ENCODE measurements around the gene COL6A1.
A peak's percentile ranks its signal among the peaks of the same experiment; 100 is the strongest.
"Not testable (repeated sequence)": the region's sequence is repeated elsewhere in the genome, so short reads cannot be mapped to it uniquely, and the experiment has no call there.

Gene COL6A1

DNA sequence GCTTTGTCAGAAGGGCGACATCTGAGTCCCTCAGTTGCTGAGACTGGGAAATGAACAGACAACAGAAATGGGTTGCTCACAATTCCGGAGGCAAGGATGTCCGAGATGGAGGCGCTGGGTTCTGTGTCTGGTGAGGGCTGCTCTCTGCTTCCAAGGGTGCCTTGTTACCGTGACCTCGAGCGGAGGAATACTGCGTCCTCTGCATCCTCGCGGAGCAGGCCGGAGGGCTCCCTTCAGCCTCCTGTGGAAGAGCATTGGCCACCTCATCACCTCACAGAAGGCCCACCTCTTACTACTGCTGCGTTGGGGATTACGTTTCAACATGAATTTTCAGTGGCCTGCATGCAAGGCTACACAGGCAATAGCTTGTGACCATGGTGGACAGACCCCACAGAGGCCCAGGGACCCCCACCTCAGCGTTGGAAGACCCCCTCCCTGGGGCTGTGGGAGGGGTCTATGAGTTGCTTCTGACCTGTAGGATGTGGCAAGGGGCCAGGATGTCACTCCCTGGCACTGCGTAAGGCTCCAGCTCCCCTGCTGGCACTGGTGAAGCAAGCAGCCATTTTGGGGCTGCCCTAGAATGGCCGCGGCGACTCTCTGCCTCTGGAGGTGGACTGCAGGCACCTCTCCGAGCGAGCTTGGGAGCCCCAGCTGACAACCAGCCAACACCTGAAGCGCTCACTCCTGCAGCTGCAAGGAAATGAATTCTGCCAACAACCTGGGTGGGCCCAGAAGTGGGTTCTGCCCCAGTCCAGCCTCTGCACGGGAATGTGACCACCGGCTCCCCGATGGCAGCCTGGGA lies 36.3 kb upstream of the COL6A1 start:
- DNase-seq = no peak

DNA sequence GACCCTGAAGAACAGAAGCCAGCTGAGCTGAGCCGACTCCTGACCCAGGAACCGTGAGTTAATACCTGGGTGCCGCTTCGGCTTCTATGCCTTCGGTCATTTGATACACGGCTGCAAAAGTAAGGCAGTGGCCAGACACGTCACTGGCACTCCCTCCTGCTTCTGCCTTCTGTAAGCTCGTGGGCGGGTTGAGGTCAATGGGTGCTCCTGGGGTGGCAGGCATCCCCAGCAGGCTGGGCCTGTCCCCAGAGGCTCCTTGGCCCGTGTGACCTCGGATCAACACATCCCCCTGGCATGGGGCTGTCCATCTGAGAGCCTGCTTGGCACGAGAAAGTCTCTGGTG lies 35.7 kb upstream of the COL6A1 start:
- no peak for DNase-seq

DNA sequence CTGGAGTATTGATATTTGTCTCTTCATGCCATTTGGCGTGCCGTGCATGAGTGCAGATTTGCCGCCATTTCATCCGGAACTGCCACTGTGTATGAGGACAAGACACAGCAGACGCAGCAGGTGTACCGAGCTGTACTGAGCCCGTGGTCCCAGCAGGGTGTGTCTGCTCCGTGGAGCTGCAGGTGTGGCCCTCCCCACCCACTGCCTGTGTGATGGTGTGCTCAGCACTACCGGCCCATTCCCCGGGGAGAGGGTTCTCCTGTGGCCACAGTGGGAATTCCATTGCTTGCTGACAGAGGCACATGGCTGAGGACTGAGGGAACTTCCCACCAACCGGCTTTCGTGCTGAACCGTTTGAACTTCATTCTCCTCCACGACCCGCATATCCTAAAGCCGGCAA lies 34.3 kb upstream of the COL6A1 start:
- no peak for DNase-seq

DNA sequence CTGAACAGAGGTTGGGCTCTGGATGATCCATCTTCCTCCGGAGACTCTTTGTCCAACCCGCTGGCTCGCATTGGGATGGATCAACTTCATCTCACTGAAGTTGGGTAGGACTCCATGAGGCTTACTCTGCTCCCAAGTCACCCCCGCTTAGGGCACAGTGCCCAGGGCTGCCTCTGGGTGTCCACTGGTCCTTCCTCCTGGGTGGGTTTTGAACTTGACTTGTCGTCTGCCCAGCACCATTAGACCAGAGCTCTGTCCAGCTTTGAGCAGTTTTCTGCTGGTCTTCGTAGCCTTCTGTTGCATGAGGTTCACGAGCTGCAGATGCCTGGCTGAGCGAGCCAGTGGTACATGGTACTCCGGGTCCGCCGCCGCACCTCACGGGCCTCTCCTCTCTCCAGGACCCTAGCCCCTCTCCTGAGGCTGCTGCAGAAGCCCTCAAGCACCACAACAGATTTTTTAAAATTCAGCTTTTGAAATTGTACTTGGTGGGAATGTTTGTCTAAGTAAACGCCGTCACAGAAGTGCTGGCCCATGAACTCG lies 33.8 kb upstream of the COL6A1 start:
- DNase-seq = no peak

DNA sequence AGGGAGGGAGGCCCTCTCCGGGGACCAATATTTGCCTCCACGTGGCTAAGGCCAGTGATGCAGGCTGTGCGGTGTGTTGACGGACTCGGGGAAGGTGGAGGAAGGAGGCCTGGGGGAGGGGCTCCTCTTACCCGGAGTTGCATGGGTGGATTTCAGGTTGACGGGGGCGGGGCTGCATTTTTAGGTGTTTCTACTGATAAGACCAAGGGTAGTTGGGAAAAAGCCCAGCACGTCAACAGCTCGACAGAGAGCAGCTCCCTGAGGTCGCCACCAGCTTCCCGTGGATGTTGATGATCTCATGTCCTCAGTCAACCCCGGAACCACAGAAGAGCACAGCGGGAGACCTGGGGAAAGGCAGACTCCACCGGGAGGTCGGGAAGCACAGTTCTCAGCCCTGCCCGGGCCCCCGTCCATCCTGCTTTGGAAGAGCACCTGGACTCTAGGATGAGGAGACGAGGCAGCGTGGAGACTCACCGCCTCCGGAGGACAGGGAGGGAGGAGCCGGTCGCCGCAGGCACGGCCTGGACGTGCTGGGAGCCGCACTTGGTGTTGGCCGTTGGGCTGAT lies 32.9 kb upstream of the COL6A1 start:
- no peak for DNase-seq

DNA sequence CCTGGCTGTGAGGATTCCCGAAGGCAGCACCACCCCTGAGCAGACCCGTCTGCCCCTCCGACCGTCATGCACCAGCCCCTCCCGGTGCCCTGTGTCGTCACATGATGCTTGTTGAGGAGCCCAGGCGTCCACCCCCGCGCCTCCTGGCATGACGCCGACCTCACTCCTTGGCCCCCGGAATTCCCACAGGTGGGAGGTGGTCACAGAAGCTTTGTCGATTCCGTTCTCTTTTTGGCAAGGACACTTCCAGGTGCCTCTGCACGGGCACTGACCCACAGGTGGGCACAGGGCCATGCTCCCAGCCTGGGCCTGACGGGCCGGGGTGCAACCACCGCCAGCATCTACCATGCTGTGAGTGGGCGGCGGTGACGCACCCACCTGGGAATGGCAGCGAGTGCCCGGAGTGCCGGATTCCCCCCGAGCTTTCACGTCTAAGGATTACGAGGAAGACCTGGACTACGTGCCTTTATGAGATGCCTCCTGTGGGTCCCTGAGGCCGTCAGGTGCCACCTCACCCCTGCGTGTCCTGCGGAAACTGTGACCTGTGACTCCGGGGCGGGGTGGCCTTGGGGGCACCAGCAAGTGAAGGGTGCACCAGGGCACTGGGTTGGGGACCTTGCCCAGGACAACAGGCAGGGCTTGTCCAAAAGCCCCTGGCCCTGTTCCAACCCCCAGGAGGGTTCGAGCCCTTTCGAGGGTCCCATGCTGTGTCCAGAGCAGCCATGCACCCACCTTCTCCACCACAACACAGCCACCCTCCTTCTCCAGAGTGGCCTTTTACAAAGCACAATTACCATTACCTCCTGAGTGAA lies 31.4 kb upstream of the COL6A1 start:
- no peak for DNase-seq

DNA sequence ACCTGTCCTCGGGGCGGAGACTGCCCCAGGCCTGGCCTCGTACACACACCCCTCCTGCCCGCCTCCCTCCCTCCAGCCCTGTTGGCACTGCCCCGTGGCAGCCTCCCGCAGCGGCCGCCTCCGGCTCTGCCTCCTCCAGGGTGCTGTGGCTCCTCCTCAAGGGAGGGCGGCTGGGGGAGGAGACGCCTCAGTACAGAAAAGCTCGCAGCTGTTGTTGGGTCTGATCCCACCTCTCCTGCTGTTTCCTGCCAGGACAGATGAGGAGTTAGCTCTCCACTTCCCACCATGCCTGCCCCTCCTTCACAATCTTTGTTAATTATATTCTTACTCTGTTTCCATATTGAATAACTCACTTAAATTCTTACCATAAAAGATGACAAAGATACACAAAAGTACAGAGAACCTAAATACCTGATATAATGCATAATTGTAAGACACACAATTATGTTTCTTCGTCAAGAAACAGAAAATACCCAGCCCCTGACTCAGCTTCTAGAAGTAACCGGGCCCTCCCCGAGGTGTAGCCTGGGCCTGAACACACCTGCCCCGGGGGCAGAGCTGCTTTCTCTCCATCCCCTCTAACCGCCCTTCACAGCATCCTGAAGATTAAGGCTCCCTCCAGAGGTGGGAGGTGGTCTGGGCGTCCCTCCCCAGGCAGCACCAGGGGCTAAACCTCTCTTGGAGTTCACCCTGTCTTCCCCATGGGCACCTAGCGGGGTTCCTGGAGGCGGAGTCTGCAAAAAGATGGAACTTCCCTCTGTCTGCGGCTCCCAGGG lies 30.6 kb upstream of the COL6A1 start:
- peak; percentile 36 for DNase-seq

DNA sequence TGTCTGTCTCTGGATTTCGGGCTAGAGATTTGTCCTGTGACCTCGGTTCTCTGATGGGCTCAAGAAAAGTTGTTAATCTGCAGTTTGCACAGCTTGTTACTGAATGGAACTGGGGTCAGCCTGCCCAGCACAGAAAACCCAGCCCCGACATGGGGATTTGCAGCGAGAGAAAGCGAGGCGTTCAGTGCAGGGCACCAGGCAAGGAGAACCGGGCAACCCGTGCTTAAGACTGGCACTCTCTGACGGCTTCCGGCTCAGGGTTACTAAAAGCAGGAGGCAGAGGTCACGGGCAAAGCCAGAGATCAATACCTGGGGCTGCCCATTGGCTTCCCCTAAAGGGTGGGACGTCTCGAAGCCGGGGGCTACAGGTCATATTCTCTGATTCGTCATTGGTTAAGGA lies 29.9 kb upstream of the COL6A1 start:
- no peak for DNase-seq

DNA sequence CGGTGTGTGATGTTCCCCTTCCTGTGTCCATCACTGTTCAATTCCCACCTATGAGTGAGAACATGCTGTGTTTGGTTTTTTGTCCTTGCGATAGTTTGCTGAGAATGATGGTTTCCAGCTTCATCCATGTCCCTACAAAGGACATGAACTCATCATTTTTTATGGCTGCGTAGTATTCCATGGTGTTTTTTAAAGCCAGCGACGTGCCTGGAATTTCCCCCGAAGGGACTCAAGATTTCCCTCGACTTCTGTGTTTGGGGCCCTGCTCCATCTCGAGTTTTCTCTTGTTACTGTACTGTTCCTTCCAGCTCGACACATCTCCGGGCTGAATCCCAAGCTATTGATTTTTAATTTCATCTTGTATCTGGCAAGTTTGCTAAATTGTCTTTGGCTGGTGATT lies 29.0 kb upstream of the COL6A1 start:
- not testable (repeated sequence) for DNase-seq

DNA sequence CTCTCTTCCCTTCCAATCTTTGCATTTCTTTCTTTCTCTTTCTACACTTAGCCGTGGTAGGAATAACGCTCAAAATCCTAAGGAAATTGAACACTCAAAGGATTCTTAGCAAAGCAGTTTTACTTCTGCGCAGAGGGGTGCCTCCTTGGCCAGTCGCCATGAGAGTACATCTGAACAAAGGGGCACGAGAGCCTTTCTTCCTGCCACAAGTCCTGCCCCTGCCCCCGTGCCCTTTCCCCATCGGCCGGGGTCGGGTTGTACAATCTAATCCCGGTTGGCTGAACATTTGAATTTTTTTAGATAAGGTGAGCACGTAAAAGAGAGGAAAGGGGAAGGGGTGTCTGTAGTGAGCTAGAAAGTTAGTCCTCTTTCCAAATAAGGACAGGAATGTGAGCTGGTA lies 28.6 kb upstream of the COL6A1 start:
- DNase-seq = no peak

DNA sequence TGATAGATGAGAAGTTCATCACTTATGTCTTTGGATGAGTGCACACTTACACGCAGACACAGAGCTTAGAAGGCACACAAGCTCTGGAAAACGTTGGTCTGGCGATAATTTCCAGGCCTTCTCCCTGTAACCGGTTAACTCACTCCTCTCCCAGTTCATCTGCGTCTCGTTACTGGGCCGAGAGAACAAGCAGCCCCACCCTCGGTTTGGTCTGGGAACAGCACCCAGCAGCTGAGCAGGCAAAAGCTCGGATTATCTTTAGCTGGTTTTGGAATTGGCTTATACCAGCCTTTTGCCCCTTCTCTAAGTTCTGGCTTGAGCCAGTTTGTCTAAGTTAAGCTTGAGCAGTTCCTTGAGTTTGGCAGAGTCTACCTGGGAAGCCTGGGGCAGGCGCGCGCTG lies 27.3 kb upstream of the COL6A1 start:
- DNase-seq = peak; percentile 32

DNA sequence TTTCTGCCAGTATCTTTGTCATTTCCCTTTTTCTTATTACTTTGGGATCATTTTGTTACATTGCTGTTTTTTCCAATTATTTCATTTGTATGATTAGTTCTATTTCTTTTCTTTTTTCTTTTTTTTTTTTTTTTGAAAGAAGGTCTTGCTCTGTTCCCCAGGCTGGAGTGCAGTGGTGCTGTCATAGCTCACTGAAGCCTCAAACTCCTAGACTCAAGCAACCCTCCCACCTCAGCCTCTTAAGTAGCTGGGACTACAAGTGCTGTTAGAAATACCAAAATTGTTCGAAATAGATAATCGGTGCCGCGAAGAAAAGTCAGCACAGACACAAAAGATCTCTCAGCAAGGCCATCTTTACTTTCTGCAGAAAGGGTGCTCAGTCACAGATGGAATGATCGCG lies 26.6 kb upstream of the COL6A1 start:
- DNase-seq = no peak

DNA sequence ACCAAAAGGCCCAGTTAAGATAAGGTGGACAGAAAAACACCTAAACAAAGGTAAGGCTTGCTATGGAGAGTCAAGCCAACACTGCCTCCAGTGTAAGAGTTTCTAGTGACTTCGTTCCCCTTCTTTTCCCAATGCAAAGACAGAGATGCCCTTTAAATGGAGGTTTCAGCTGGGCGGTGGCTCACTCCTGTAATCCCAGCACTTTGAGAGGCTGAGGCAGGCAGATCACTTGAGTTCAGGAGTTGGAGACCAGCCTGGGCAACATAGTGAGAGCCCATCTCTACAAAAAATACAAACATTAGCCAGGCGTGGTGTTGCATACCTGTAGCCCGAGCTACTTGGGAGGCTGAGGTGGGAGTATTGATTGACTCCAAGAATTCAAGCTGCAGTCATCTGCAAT lies 24.0 kb upstream of the COL6A1 start:
- DNase-seq = no peak

DNA sequence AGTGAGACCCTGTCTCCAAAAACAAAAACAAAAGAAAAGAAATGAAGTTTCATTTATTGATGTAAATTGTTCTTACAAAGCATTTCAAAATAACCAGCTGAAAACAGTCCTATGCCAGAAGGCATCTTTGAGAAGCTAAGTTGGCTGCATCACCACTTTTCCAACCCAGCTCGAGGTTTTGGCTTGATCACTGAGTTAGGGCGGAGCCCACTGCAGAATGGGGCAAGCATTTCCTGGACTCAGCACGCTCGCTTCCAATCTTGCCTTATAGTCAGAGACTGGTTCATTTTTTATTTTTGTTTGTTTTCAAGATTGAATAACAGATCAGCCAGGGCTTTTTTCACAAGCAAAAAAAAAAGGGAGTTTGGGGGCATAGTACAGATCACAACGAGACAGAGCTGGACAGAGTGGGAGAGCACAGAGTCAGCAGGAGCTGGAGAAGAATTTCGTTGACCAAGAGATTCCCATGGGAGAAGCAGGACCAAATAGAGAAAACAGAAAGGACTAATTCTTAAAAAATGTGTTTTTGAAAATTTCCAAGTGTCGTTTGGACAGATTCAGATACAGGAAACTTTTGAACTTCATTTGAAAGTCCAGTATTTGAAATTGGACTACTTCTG lies 23.5 kb upstream of the COL6A1 start:
- peak; percentile 49 for DNase-seq

DNA sequence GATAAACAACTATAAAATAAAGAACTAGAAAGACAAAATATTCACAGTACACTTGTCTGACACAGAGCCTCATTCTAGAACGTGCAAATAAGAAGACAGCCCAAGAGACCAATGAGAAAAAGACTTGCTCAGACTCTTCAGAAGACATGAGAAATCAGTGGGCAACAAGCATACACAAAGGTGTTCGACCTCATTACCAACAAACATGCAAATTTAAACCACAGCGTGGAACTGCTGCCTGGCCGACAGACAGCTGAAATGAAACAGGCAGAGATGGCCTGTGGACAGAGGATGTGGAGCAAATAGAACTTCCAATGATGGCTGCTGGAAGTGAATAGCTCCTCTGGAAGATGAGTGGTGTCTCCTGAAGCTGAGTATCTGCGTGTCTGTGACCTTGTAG lies 22.4 kb upstream of the COL6A1 start:
- no peak for DNase-seq

DNA sequence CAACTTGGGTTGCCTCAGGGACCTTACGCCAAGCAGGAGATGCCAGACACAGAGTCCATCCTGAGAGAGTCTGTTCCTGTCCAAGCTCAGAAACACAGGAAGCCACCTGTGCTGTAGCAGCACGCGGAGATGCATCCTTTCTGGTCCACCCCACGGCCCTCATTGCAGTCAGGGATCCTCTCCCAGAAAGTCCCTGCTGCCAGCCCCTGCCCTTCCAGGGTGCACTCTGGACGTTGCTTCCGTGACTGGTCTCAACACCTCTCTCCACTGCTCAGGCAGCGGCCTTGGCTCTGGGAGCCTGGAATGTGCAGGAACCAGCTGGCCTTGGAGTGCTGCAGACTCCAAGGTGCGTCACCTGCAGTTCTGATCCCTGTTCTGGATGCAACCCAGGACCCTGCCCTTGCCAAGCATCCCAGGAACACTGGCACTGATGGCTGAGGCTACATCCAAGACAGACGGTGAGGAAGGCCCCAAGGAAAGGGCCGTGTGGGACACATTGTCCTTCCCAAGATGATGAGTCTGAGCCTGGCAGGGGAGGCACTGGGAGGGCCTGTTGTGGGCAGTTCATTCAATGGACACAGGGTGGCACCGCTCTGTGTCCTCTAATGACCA lies 21.7 kb upstream of the COL6A1 start:
- DNase-seq = no peak

DNA sequence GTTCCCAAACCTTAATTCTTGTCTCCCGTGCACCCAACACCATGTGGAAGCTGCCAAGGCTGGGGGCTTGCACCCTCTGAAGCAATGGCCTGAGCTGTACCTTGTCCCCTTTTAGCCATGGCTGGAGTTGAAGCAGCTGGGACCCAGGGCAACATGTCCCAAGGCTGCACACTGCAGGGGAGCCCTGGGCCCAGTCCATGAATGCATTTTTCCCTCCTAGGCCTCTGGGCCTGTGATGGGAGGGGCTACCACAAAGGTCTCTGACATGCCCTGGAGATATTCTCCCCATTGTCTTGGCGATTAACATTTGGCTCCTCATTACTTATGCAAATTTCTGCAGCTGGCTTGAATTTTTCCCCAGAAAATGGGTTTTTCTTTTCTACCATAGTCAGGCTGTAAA lies 20.2 kb upstream of the COL6A1 start:
- DNase-seq = not testable (repeated sequence)

DNA sequence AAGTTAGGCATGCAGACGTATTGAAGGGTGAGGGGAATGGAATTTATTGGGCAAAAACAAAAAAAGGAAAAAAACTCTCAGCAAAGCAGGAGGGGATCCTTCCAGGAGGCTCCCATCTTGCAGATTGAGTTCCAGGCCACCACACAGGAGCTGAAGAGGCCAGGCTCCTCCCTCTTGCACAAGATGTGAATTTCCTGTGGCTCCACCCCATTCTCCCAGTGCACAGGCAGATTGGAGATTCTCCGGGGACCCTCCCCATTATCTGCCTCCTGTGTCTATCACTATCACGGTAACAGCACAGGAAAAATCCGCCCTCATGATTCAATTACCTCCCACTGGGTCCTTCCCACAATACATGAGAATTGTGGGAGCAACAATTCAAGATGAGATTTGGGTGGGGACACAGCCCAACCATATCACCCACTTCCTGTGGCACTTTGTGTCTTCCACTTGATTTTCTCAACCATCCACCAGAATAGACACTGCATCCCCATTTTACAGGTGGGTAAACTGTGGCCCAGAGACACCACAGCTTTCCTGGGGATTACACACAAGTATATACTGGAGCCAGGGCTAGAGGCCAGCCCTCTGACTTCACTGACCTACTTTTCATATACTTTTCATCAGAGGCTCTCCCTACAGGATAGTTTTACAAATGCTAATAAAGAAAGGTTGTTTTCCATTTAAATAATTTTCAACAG lies 18.9 kb upstream of the COL6A1 start:
- DNase-seq = no peak

DNA sequence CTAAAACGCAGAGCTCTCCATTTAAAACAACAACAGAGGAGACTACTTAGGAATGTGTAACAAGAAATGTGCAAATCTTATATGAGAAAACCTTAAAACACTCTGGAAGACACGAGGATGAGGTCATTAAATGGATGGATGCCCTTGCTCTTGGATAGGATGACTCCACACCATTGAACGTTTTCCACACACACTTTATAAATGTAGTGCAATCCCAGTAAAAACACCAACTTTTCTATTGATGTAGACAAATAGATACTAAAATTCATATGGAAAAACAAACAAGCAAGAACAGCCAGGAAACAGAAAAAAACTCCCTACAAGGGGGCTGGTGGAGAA lies 18.4 kb upstream of the COL6A1 start:
- DNase-seq = peak; percentile 30

DNA sequence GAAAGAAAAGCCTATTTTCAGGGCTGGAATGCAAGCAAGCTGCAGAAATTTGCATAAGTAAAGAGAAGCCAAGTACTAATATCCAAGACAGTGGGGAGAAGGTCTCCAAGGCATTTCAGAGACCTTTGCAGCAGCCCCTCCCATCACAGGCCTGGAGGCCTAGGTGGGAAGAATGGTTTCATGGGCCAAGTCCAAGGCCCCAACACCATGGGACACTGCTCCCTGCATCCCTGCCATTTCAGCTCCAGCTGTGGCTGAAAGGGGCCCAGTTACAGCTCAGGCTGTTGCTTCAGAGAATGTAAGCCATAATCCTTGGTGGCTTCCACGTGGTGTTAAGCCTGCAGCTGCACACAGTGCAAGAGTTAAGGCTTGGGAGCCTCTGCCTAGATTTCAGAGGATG lies 16.9 kb upstream of the COL6A1 start:
- no peak for DNase-seq

DNA sequence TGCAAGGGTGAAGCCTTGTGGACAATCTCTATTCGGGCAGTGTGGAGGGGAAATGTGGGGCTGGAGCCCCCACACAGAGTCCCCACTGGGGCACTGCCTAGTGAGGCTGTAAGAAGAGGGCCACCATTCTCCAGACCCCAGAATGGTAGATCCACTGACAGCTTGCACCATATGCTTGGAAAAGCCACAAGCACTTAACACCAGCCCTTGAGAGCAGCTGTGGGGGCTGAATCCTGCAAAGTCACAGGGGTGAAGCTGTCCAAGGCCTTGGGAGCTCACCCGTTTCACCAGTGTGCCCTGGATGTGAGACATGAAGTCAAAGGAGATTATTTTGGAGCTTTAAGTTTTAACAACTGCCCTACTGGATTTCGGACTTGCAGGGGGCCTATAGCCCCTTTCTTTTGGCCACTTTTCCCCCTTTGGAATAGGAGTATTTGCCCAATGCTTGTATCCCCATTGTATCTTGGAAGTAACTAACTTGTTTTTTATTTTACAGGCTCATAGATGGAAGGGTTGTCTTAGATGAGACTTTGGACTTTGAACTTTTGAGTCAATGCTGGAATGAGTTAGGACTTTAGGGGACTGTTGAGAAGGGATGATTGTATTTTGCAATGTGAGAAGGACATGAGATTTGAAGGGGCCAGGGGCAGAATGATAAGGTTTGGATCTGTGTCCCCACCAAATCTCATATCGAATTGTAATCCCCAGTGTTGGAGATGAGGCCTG lies 16.3 kb upstream of the COL6A1 start:
- no peak for DNase-seq
